OCI-LY7 (cell line): Measurements from ENCODE around the gene EMD.

ENCODE experiments used
- CTCF ChIP-seq: fragments of 200-600 bp; sonication (generic); conservative IDR thresholded peaks from 2 replicates; pipeline ENCODE4 v1.5.1; 2014; ENCODE audit warnings: mild to moderate bottlenecking, antibody characterized with exemption, low read length, moderate library complexity, mixed read lengths
- EZH2phosphoT487 ChIP-seq: fragments of 200-600 bp; sonication (generic); IDR thresholded peaks from 2 replicates; pipeline ENCODE4 v1.6.1; 2018; ENCODE audit warnings: low read depth, borderline replicate concordance, mild to moderate bottlenecking, mixed run types, antibody characterized with exemption, low read length, moderate library complexity, mixed read lengths

DNA sequence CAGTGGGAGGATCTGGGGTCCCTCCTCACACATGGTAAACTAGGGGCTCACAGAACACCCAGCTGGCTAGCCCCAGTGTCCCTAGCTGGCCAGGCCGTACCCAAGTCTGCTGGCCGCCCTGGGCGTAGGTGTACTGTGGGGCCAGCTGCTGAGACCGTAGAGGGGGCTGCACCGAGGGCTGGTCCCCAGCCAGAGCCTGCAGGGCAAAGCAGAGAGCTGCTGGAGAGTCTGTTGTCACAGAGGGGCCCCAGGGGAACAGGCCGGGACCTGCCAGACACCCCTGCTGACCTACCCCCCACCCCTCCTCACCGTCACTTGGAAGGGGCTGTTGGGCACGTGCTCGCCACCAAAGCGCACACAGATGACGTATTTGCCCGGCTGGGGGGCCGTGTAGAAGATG lies 24.6 kb upstream of the EMD start:
- TF ChIP-seq CTCF (no peak), EZH2phosphoT487 (no peak)
